ENCODE measurements around the gene PEX6. TPM values are rescaled to one million over a fixed set of nuclear protein-coding genes. Genes with fewer than 3 reads are reported as not detected.
A peak's percentile ranks its signal among the peaks of the same experiment; 100 is the strongest.

The PEX6 gene
- total RNA-seq, 1 experiment from 2014 or later, result 25.9 TPM

DNA sequence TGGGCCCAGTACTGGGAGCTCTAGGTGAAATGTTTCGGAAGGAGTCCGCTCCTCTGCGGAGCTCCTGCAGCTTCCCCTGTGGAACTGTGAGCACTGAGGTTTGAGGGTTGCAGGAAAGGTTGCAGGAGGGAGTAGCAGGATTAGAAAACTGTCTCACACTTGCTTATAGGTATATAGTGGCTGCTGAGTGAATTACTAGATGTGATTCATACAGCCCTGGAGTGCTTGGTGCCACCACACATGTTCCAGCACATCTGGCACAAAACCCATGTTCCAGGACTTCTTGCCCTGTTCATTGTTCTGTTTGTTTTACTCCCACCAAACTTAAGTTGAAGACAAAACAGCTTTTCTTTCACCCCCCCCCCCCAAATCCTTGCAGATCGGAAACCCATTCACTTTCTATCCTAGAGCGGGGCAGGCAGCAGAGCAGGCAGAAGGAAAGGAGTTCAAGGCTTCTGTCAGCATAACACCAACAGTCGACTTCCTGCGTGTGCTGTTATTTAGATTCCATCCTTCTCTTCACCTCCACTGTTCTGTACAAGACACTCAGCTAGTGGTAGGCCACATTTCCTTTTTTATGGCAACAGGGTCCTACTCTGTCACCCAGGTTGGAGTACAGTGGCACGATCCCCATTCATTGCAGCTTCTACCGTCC, 669 bp upstream of the PEX6 start:
- Histone ChIP-seq H3K9me2 (ENCODE audit: insufficient read depth) (no peaks in the 10 kb centered on the region), H3K9me3 (ENCODE audit: insufficient read depth, low read depth) (no peaks in the 10 kb centered on the region), H3K79me2 (ENCODE audit: low read depth) (peaks cover 22% of the 10 kb centered on the region), H4K20me1 (ENCODE audit: insufficient read depth) (no peaks in the 10 kb centered on the region), H3K27me3 (ENCODE audit: insufficient read depth, low read depth) (no peaks in the 10 kb centered on the region), H3F3A (ENCODE audit: insufficient read depth, low read depth) (peaks cover 33% of the 10 kb centered on the region), H3K4me3 (peak overlapping the region; percentile 87), H3K4me1 (replicated peaks; ENCODE audit: insufficient read depth) (0 out of 2 replicates have a peak, but pooled peaks cover 26% of the 10 kb centered on the region), H3K27ac (peak overlapping the region; percentile 30), H3K36me3 (ENCODE audit: low read depth) (0 out of 2 replicates have a peak, but pooled peaks cover 6% of the 10 kb centered on the region), H2AFZ (peak overlapping the region; percentile 97), H3K4me2 (peak overlapping the region; percentile 95)
- ChIA-PET POLR2A (ENCODE audit: unreplicated experiment) (interaction anchor here (0.6 kb wide), 2 partner anchors 48 to 193 kb away, joined by 4 to 5 read pairs; no protein-coding TSS in a partner anchor), CTCF (interaction anchor here (1.2 kb wide), 1 partner anchor 118 kb away, joined by 16 read pairs; no protein-coding TSS in a partner anchor)
- BruUV-seq (replicated peaks), result TSS peak; percentile 96
- TF ChIP-seq, protein P1, sequence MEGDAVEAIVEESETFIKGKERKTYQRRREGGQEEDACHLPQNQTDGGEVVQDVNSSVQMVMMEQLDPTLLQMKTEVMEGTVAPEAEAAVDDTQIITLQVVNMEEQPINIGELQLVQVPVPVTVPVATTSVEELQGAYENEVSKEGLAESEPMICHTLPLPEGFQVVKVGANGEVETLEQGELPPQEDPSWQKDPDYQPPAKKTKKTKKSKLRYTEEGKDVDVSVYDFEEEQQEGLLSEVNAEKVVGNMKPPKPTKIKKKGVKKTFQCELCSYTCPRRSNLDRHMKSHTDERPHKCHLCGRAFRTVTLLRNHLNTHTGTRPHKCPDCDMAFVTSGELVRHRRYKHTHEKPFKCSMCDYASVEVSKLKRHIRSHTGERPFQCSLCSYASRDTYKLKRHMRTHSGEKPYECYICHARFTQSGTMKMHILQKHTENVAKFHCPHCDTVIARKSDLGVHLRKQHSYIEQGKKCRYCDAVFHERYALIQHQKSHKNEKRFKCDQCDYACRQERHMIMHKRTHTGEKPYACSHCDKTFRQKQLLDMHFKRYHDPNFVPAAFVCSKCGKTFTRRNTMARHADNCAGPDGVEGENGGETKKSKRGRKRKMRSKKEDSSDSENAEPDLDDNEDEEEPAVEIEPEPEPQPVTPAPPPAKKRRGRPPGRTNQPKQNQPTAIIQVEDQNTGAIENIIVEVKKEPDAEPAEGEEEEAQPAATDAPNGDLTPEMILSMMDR (conservative IDR thresholded peaks at IDR 0.05), result no peak
- TF ChIP-seq EZH2 (IDR thresholded peaks at IDR 0.05; ENCODE audit: low read depth), result no peak
- DNase-seq, result no peak
- intact Hi-C loops (cut with micrococcal nuclease; ENCODE audit: unreplicated experiment), result no loop called here

- no peak for TF ChIP-seq EZH2 (IDR thresholded peaks at IDR 0.05; ENCODE audit: low read depth)
- TF ChIP-seq, protein P1 (conservative IDR thresholded peaks at IDR 0.05), result no peak
- H3K27me3 ChIP-seq (ENCODE audit: insufficient read depth, low read depth), result no peaks in the 10 kb centered on the region
- peaks cover 33% of the 10 kb centered on the region for H3F3A ChIP-seq (ENCODE audit: insufficient read depth, low read depth)
- BruUV-seq (replicated peaks), result no TSS peak
- POLR2A ChIA-PET (ENCODE audit: unreplicated experiment), result interaction anchor here (0.6 to 0.9 kb wide), 4 partner anchors 49 to 1138 kb away, joined by 3 to 15 read pairs (median 4); partner anchors contain the start of genes CNPY3 and ZNF318
- H3K9me2 ChIP-seq (ENCODE audit: insufficient read depth), result no peaks in the 10 kb centered on the region
- H2AFZ ChIP-seq, result peak overlapping the region; percentile 97
- peak in 1 of 2 experiments; percentile 26 for DNase-seq
- H3K4me1 ChIP-seq (replicated peaks; ENCODE audit: insufficient read depth), result 0 out of 2 replicates have a peak, but pooled peaks cover 24% of the 10 kb centered on the region
- H3K4me2 ChIP-seq, result peak overlapping the region; percentile 95
- peak overlapping the region; percentile 87 for H3K4me3 ChIP-seq
- H3K79me2 ChIP-seq (ENCODE audit: low read depth), result peaks cover 22% of the 10 kb centered on the region
- no peaks in the 10 kb centered on the region for H4K20me1 ChIP-seq (ENCODE audit: insufficient read depth)
- H3K9me3 ChIP-seq (ENCODE audit: insufficient read depth, low read depth), result no peaks in the 10 kb centered on the region
- 0 out of 2 replicates have a peak, but pooled peaks cover 6% of the 10 kb centered on the region for H3K36me3 ChIP-seq (ENCODE audit: low read depth)
- intact Hi-C loops (cut with micrococcal nuclease; ENCODE audit: unreplicated experiment), result no loop called here
- H3K27ac ChIP-seq, result peak overlapping the region; percentile 30; the same call in 1 of the 2 replicates
- CTCF ChIA-PET, result interaction anchor here (0.7 to 1.2 kb wide), 2 partner anchors 10 to 119 kb away, joined by 3 to 16 read pairs; no protein-coding TSS in a partner anchor
These were observed 518 bp downstream of the PEX6 start for GRCh38 chr6:42978487-42978838.

GRCh38 chr6:42974919-42975505, 4.0 kb downstream of the PEX6 start:
- no TSS peak for BruUV-seq (replicated peaks)
- H3K27ac ChIP-seq, result no peak overlapping the region
- no peak overlapping the region for H2AFZ ChIP-seq
- peaks cover 22% of the 10 kb centered on the region for H3K79me2 ChIP-seq (ENCODE audit: low read depth)
- H3K9me3 ChIP-seq (ENCODE audit: insufficient read depth, low read depth), result no peaks in the 10 kb centered on the region
- H3K4me2 ChIP-seq, result no peak overlapping the region
- intact Hi-C loops (cut with micrococcal nuclease; ENCODE audit: unreplicated experiment), result no loop called here
- H3K36me3 ChIP-seq (ENCODE audit: low read depth), result 0 out of 2 replicates have a peak, but pooled peaks cover 6% of the 10 kb centered on the region
- peaks cover 54% of the 10 kb centered on the region for H3F3A ChIP-seq (ENCODE audit: insufficient read depth, low read depth)
- TF ChIP-seq, protein P1 (conservative IDR thresholded peaks at IDR 0.05), result no peak
- TF ChIP-seq EZH2 (IDR thresholded peaks at IDR 0.05; ENCODE audit: low read depth), result no peak
- peaks cover 41% of the 10 kb centered on the region for H3K4me1 ChIP-seq (replicated peaks; ENCODE audit: insufficient read depth)
- H3K9me2 ChIP-seq (ENCODE audit: insufficient read depth), result no peaks in the 10 kb centered on the region
- ChIA-PET CTCF (interaction anchor here (0.6 kb wide), 1 partner anchor 90 kb away, joined by 5 read pairs; no protein-coding TSS in a partner anchor), POLR2A (ENCODE audit: unreplicated experiment) (interaction anchor here (0.6 kb wide), 1 partner anchor 1150 kb away, joined by 3 read pairs; no protein-coding TSS in a partner anchor)
- no peaks in the 10 kb centered on the region for H4K20me1 ChIP-seq (ENCODE audit: insufficient read depth)
- no peak overlapping the region for H3K4me3 ChIP-seq
- no peaks in the 10 kb centered on the region for H3K27me3 ChIP-seq (ENCODE audit: insufficient read depth, low read depth)
- no peak for DNase-seq

Measured in PC-9 (cell line).